ENCODE measurements around the gene LRRC8A. TPM values are rescaled to one million over a fixed set of nuclear protein-coding genes. Genes with fewer than 3 reads are reported as not detected.

The LRRC8A gene
- total and polyA plus RNA-seq, 2 of the 13 experiments (the other 11 are each of a cell fraction or from before 2014, with no cell fraction given): 16.1 to 40.6 TPM

GRCh38 chr9:128917151-128917849 lies 35.4 kb downstream of the LRRC8A start (continued):
- peak; percentile 82; the same call in 1 of the 2 replicates for TF ChIP-seq ZNF558 (CRISPR knock-in tag; IDR thresholded peaks at IDR 0.05; ENCODE audit: borderline replicate concordance)
- TF ChIP-seq MAF1 (CRISPR knock-in tag; IDR thresholded peaks at IDR 0.05; ENCODE audit: borderline replicate concordance): no peak
- no peak for TF ChIP-seq ZNF33A (CRISPR knock-in tag; IDR thresholded peaks at IDR 0.05; ENCODE audit: borderline replicate concordance)
- TF ChIP-seq PCBP1 (IDR thresholded peaks at IDR 0.05; ENCODE audit: borderline replicate concordance, low read depth, low read length): no peak
- no peak for TF ChIP-seq GMEB2 (CRISPR knock-in tag; IDR thresholded peaks at IDR 0.05; ENCODE audit: low read depth)
- no peak for TF ChIP-seq NONO (IDR thresholded peaks at IDR 0.05)
- TF ChIP-seq NONO (CRISPR knock-in tag; conservative IDR thresholded peaks at IDR 0.05): peak; percentile 60; the same call in 1 of the 2 replicates
- TF ChIP-seq ONECUT2 (CRISPR knock-in tag; IDR thresholded peaks at IDR 0.05): no peak
- no peak for TF ChIP-seq TRIM22 (IDR thresholded peaks at IDR 0.05)
- peak; percentile 87; the same call in 1 of the 2 replicates for TF ChIP-seq ZSCAN29 (CRISPR knock-in tag; conservative IDR thresholded peaks at IDR 0.05)
- TF ChIP-seq ZNF296 (CRISPR knock-in tag; conservative IDR thresholded peaks at IDR 0.05): no peak
- 0 out of 2 replicates have a peak, but pooled peaks have one; percentile 24 for TF ChIP-seq ZNF543 (CRISPR knock-in tag; IDR thresholded peaks at IDR 0.05)
- peak; percentile 51; the same call in 1 of the 2 replicates for TF ChIP-seq KMT2B (CRISPR knock-in tag; IDR thresholded peaks at IDR 0.05)
- TF ChIP-seq ZNF674 (CRISPR knock-in tag; IDR thresholded peaks at IDR 0.05; ENCODE audit: low read depth): no peak
- peak; percentile 50 for TF ChIP-seq ZNF18 (CRISPR knock-in tag; IDR thresholded peaks at IDR 0.05; ENCODE audit: insufficient replicate concordance)
- peak; percentile 46 for TF ChIP-seq ZNF574 (CRISPR knock-in tag; IDR thresholded peaks at IDR 0.05)
- no peak for TF ChIP-seq SIN3B (IDR thresholded peaks at IDR 0.05; ENCODE audit: low read length)
- TF ChIP-seq ZNF713 (CRISPR knock-in tag; IDR thresholded peaks at IDR 0.05): no peak
- TF ChIP-seq THYN1 (CRISPR knock-in tag; IDR thresholded peaks at IDR 0.05; ENCODE audit: borderline replicate concordance, low read depth): no peak
